Ovary (tissue), 3 donors: Measurements from ENCODE around the gene TRIM16.
"Not testable (repeated sequence)": the region's sequence is repeated elsewhere in the genome, so short reads cannot be mapped to it uniquely, and the experiment has no call there.

Experiments used
- CTCF ChIP-seq, 3 donors: fragments of 450-650 bp in 2 of 3; fragments of 200-600 bp in 1 of 3; IDR thresholded peaks; one replicate each; pipeline versions ENCODE4 v1.5.1 to v1.8.0; 2016 to 2022; ENCODE audit warnings: antibody characterized with exemption in 3 of 3, mild to moderate bottlenecking in 1 of 3
- EP300 ChIP-seq: sonication (generic); formaldehyde crosslinking; IDR thresholded peaks from one replicate; pipeline ENCODE4 v1.6.1; 2017; ENCODE audit warnings: antibody characterized with exemption
- donor health status: DM: no; HTN: no; CAD: no.

DNA sequence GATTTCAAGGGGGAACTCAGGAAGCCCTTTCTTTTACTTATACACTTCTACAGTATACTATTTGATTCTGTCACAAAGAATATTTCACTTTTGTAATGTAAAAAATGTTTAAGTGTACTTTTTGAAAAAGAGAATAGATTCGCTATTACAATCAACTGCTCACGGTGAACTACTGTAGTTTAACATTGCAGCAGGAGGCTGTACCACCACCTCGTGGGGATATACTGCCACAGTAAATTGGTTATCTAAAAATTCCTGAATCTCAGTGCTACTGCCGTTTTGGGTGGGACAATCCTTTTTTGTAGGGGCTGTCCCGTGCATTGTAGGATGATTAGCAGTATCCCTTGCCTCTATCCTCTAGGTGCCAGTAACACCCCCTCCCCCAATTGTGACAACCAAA lies 14.6 kb downstream of the TRIM16 start:
- TF ChIP-seq CTCF (IDR thresholded peaks at IDR 0.05); EP300: not testable (repeated sequence)
